ENCODE data around the gene DENND1B.
"Not testable (repeated sequence)": the region's sequence is repeated elsewhere in the genome, so short reads cannot be mapped to it uniquely, and the experiment has no call there.

The DENND1B gene

GRCh38 chr1:197595304-197595904 lies 179.9 kb downstream of the DENND1B start:
- DNase-seq (ENCODE audit: low spot score): no peak
- no peak for TF ChIP-seq CTCF (IDR thresholded peaks at IDR 0.05; ENCODE audit: extremely low read depth, missing control alignments)

GRCh38 chr1:197590687-197591086 lies 184.6 kb downstream of the DENND1B start:
- TF ChIP-seq CTCF (IDR thresholded peaks at IDR 0.05; ENCODE audit: extremely low read depth, missing control alignments): no peak
- DNase-seq (ENCODE audit: low spot score): no peak

DNA sequence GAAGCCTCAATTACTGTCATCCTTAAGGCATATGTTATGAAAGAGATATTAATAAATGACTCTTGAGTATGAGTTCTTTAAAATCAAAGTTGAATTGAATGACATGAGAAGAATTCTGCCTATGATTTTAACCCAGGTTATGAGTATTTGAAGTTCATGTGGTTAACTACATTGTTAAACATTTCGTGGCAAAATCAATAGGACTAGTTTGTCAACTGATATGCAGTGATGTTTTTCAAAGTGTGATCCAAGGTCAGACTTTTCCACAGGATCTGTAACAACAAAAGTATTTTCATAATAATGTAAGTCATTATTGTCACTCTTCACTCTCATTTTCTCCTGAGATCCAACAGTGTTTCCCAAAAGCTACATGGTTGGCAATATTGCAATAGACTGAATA lies 189.5 kb downstream of the DENND1B start:
- DNase-seq (ENCODE audit: low spot score): no peak
- TF ChIP-seq CTCF (IDR thresholded peaks at IDR 0.05; ENCODE audit: extremely low read depth, missing control alignments): no peak

DNA sequence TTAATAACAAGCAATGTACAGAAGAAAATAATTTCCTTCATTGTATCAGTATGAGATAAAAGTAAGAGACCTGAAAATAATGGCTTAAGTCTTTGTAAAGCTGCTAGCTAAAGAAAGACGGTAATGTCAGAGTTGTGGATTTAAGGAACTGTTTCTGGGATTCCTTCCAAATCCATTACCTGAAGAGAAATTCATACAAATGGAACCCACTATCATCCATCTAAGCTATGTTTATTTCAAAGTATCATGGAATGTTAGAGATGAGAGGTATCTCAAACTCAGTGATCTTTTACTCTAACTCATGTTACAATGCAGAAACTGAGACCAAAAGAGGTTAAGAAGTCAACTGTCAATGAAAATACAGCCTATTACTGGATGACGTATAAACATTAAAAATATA lies 197.7 kb downstream of the DENND1B start:
- no peak for DNase-seq (ENCODE audit: low spot score)

GRCh38 chr1:197575531-197575930 lies 199.7 kb downstream of the DENND1B start:
- DNase-seq (ENCODE audit: low spot score): not testable (repeated sequence)

More for the DNA sequence above, 197.7 kb downstream of the DENND1B start:
- no peak for TF ChIP-seq CTCF (IDR thresholded peaks at IDR 0.05; ENCODE audit: extremely low read depth, missing control alignments)

GRCh38 chr1:197572169-197572568 lies 203.1 kb downstream of the DENND1B start:
- DNase-seq (ENCODE audit: low spot score): no peak
- no peak for TF ChIP-seq CTCF (IDR thresholded peaks at IDR 0.05; ENCODE audit: extremely low read depth, missing control alignments)

DNA sequence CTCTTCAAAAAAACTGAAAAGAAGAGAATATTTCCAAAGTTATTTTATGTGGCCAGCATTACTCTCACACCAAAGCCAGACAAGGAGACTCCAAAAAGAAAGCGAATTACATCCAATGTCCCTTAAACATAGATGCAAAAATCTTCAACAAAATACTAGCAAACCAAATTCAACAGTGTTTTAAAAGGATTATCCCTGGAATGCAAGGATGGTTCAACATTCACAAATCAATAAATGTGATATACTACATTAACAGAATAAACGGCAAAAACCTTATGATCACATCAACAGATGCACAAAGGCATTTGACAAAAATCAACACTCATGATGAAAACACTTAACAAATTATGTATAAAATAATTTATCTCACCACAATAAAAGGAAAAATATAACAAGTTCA lies 207.8 kb downstream of the DENND1B start:
- DNase-seq (ENCODE audit: low spot score): no peak

More for the DNA sequence above, 207.8 kb downstream of the DENND1B start:
- no peak for TF ChIP-seq CTCF (IDR thresholded peaks at IDR 0.05; ENCODE audit: extremely low read depth, missing control alignments)
